ENCODE measurements around the gene PRKG1. TPM values are rescaled to one million over a fixed set of nuclear protein-coding genes. Genes with fewer than 3 reads are reported as not detected.

The PRKG1 gene
- polyA plus RNA-seq, 1 donor (not counting 4 experiments of a cell fraction or from before 2014, with no cell fraction given): 0.24 TPM

GRCh38 chr10:51186361-51186760, 112.1 kb downstream of the PRKG1 start:
- TF ChIP-seq CTCF (optimal IDR thresholded peaks at IDR 0.05 in 1 of 3, IDR thresholded peaks at IDR 0.05 in 1 of 3, conservative IDR thresholded peaks at IDR 0.05 in 1 of 3; ENCODE audit: extremely low read depth in 1 of 3, insufficient read depth in 2 of 3, low read length in 3 of 3) (no peak), EZH2 (IDR thresholded peaks at IDR 0.05; ENCODE audit: low read length) (no peak)
- no peaks in the 10 kb centered on the region for H3K9me3 ChIP-seq (ENCODE audit: control insufficient read depth, low read depth, low read length)
- no peaks in the 10 kb centered on the region for H3K79me2 ChIP-seq (ENCODE audit: control insufficient read depth, insufficient read depth, low read length)
- H2AFZ ChIP-seq (ENCODE audit: control insufficient read depth, low read length): no peak overlapping the region
- no peak overlapping the region for H3K4me2 ChIP-seq (ENCODE audit: control insufficient read depth, extremely low read depth, insufficient read depth, low read depth, low read length)
- H4K20me1 ChIP-seq (ENCODE audit: control insufficient read depth, extremely low read depth, insufficient read depth, low read length): no peaks in the 10 kb centered on the region
- dilution Hi-C loops (cut with MboI; ENCODE audit: extremely low pct_ligation_motif_present, low sequenced_read_pairs): no loop called here
- no peaks in the 10 kb centered on the region for H3K36me3 ChIP-seq (ENCODE audit: control insufficient read depth in 2 of 2, extremely low read depth in 1 of 2, insufficient read depth in 2 of 2, low read length in 2 of 2)
- no peaks in the 10 kb centered on the region for H3K27me3 ChIP-seq (ENCODE audit: control insufficient read depth, extremely low read depth, insufficient read depth, low read length)
- H3K27ac ChIP-seq (ENCODE audit: control insufficient read depth, insufficient read depth, low read length): no peak overlapping the region
- DNase-seq (ENCODE audit: low read depth, low spot score): no peak
- no peaks in the 10 kb centered on the region for H3K4me1 ChIP-seq (ENCODE audit: control insufficient read depth, extremely low read depth, insufficient read depth, low read length)
- H3K9me1 ChIP-seq (ENCODE audit: control insufficient read depth, extremely low read depth, insufficient read depth, low read length): no peaks in the 10 kb centered on the region
- FAIRE-seq: no peak
- no peak overlapping the region for H3K9ac ChIP-seq (ENCODE audit: control insufficient read depth, extremely low read depth, insufficient read depth, low read length)
- no peak overlapping the region for H3K4me3 ChIP-seq (ENCODE audit: control insufficient read depth in 2 of 3, extremely low read depth in 1 of 3, insufficient read depth in 2 of 3, low read depth in 1 of 3, low read length in 3 of 3)

GRCh38 chr10:51188008-51188407, 113.7 kb downstream of the PRKG1 start:
- Histone ChIP-seq H4K20me1 (ENCODE audit: control insufficient read depth, extremely low read depth, insufficient read depth, low read length) (no peaks in the 10 kb centered on the region), H3K27ac (ENCODE audit: control insufficient read depth, insufficient read depth, low read length) (no peak overlapping the region), H3K4me3 (ENCODE audit: control insufficient read depth in 2 of 3, extremely low read depth in 1 of 3, insufficient read depth in 2 of 3, low read depth in 1 of 3, low read length in 3 of 3) (no peak overlapping the region), H3K9me3 (ENCODE audit: control insufficient read depth, low read depth, low read length) (no peaks in the 10 kb centered on the region), H3K9ac (ENCODE audit: control insufficient read depth, extremely low read depth, insufficient read depth, low read length) (no peak overlapping the region), H3K4me2 (ENCODE audit: control insufficient read depth, extremely low read depth, insufficient read depth, low read depth, low read length) (no peak overlapping the region), H3K9me1 (ENCODE audit: control insufficient read depth, extremely low read depth, insufficient read depth, low read length) (no peaks in the 10 kb centered on the region), H3K27me3 (ENCODE audit: control insufficient read depth, extremely low read depth, insufficient read depth, low read length) (no peaks in the 10 kb centered on the region), H3K36me3 (ENCODE audit: control insufficient read depth in 2 of 2, extremely low read depth in 1 of 2, insufficient read depth in 2 of 2, low read length in 2 of 2) (no peaks in the 10 kb centered on the region), H3K79me2 (ENCODE audit: control insufficient read depth, insufficient read depth, low read length) (no peaks in the 10 kb centered on the region), H3K4me1 (ENCODE audit: control insufficient read depth, extremely low read depth, insufficient read depth, low read length) (no peaks in the 10 kb centered on the region), H2AFZ (ENCODE audit: control insufficient read depth, low read length) (no peak overlapping the region)
- FAIRE-seq (no peak), DNase-seq (ENCODE audit: low read depth, low spot score) (no peak)
- TF ChIP-seq EZH2 (IDR thresholded peaks at IDR 0.05; ENCODE audit: low read length) (no peak), CTCF (optimal IDR thresholded peaks at IDR 0.05 in 1 of 3, IDR thresholded peaks at IDR 0.05 in 1 of 3, conservative IDR thresholded peaks at IDR 0.05 in 1 of 3; ENCODE audit: extremely low read depth in 1 of 3, insufficient read depth in 2 of 3, low read length in 3 of 3) (no peak)
- dilution Hi-C loops (cut with MboI; ENCODE audit: extremely low pct_ligation_motif_present, low sequenced_read_pairs): no loop called here

All from keratinocyte (primary cell).